BE2C (cell line): ENCODE results near the gene GPR173.

Experiments
- DNase-seq: peaks from one replicate; pipeline ENCODE4 v3.0.0-alpha.2; 2020
- H3K27me3 ChIP-seq: fragments of 250-450 bp; sonication (Bioruptor Pico); 2 replicates; pipeline ENCODE4 v1.5.1; 2020; ENCODE audit warnings: mild to moderate bottlenecking
- H3K36me3 ChIP-seq: fragments of 250-450 bp; sonication (Bioruptor Pico); 2 replicates; pipeline ENCODE4 v1.5.1; 2020; ENCODE audit warnings: mild to moderate bottlenecking
- H3K4me1 ChIP-seq: fragments of 250-450 bp; sonication (Bioruptor Pico); 2 replicates; pipeline ENCODE4 v1.5.1; 2020
- H3K4me3 ChIP-seq: 2 replicates; pipeline ENCODE4 v1.5.1; 2011; ENCODE audit warnings: low read depth, low read length
- H3K9me3 ChIP-seq: fragments of 250-450 bp; sonication (Bioruptor Pico); 2 replicates; pipeline ENCODE4 v1.5.1; 2020
- TF ChIP-seq, protein P1 (sequence below): IDR thresholded peaks from 2 replicates; pipeline ENCODE4 v1.5.1; 2012; ENCODE audit warnings: mild to moderate bottlenecking, low read depth, low read length

The GPR173 gene

DNA sequence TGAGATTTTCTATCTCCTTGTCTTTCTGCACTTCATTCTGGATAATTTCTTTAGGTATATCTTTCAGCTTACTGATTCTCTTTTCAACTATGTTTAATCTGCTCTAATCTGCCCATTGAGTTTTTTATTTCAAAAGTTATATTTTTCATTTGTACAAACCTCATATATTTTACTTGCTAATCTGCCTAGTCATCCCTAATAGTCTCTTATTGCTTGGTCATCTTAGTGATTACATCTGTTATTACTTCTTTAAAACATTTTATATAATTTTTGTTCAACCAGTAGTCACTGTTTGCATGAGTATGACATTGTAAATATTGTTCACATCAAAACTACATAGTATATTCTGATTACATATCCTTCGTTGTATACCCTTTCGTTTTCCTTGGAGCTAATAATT, 77.8 kb downstream of the GPR173 start:
- H3K27me3 ChIP-seq: no peaks in the 10 kb centered on the region
- DNase-seq: no peak
- H3K4me3 ChIP-seq: no peak overlapping the region
- TF ChIP-seq, protein P1, sequence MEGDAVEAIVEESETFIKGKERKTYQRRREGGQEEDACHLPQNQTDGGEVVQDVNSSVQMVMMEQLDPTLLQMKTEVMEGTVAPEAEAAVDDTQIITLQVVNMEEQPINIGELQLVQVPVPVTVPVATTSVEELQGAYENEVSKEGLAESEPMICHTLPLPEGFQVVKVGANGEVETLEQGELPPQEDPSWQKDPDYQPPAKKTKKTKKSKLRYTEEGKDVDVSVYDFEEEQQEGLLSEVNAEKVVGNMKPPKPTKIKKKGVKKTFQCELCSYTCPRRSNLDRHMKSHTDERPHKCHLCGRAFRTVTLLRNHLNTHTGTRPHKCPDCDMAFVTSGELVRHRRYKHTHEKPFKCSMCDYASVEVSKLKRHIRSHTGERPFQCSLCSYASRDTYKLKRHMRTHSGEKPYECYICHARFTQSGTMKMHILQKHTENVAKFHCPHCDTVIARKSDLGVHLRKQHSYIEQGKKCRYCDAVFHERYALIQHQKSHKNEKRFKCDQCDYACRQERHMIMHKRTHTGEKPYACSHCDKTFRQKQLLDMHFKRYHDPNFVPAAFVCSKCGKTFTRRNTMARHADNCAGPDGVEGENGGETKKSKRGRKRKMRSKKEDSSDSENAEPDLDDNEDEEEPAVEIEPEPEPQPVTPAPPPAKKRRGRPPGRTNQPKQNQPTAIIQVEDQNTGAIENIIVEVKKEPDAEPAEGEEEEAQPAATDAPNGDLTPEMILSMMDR: no peak
- no peaks in the 10 kb centered on the region for H3K4me1 ChIP-seq
- H3K9me3 ChIP-seq: no peaks in the 10 kb centered on the region
- no peaks in the 10 kb centered on the region for H3K36me3 ChIP-seq

DNA sequence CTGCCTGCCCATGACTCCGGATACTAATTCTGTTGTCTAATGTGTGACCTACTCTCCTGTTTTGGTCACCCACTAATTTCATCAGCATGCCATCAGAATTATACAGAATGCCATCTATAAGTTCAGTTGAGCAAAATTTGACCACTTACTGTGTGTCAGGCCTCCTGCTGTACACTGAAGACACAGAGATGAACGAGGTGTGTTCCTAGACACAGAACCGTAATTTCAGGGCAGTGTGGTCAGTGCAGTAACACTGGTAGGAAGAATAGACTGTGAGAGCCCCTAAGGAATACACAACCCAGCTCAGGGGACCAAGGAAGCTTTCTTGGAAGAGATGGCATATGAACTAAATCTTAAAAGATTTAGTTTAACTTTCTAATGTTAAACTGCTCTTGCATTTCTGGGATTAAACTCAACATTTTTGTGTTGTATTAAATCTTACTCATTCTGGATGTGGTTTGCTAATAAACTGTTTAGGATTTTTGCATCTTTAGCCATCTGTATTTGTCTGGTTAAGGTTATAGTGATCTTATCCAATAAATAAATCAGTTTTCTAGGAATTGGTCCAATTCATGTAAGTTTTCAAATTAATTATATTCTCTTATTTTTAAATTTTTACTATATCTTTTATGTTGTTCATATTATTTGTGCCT, 79.6 kb downstream of the GPR173 start:
- no peaks in the 10 kb centered on the region for H3K27me3 ChIP-seq
- no peak for DNase-seq
- no peaks in the 10 kb centered on the region for H3K9me3 ChIP-seq
- no peak overlapping the region for H3K4me3 ChIP-seq
- H3K36me3 ChIP-seq: no peaks in the 10 kb centered on the region
- no peaks in the 10 kb centered on the region for H3K4me1 ChIP-seq
- TF ChIP-seq, protein P1: no peak
